IPS DF 6.9 (cell line): ENCODE data around the gene DPY19L2.
"Not testable (repeated sequence)": the region's sequence is repeated elsewhere in the genome, so short reads cannot be mapped to it uniquely, and the experiment has no call there.

Source experiments
- DNase-seq: peaks from one replicate; pipeline ENCODE4 v3.0.0-alpha.2; 2013; ENCODE audit warnings: low read depth, low spot score
- H3K27ac ChIP-seq: one replicate; pipeline ENCODE4 v1.5.1; 2013; ENCODE audit warnings: low read length, control low read depth
- H3K27me3 ChIP-seq: 2 replicates; pipeline ENCODE4 v1.6.1; 2013; ENCODE audit warnings: mild to moderate bottlenecking, low read length; ENCODE audit not compliant: control insufficient read depth, insufficient read depth
- H3K36me3 ChIP-seq: 2 replicates; pipeline ENCODE4 v1.6.1; 2013; ENCODE audit warnings: low read length; ENCODE audit not compliant: control insufficient read depth, insufficient read depth
- H3K4me1 ChIP-seq: 2 replicates; pipeline ENCODE4 v1.6.1; 2013; ENCODE audit warnings: low read length; ENCODE audit not compliant: control insufficient read depth, insufficient read depth
- H3K4me3 ChIP-seq: 2 replicates; pipeline ENCODE4 v1.5.1; 2013; ENCODE audit warnings: mild to moderate bottlenecking, low read length
- H3K9me3 ChIP-seq: 2 replicates; pipeline ENCODE4 v1.6.1; 2013; ENCODE audit warnings: low read length, inconsistent platforms; ENCODE audit not compliant: control insufficient read depth, insufficient read depth
- WGBS: extraction: QIAGEN DNeasy Blood & Tissue Kit; methylation state at CpG from one replicate; pipeline ENCODE4 v1.1.7; 2013; ENCODE audit warnings: mixed read lengths, missing lambda C conversion rate; ENCODE audit not compliant: insufficient read length, insufficient coverage; 5-methylcytosine and 5-hydroxymethylcytosine counted together

Gene DPY19L2

GRCh38 chr12:63668028-63668799, at the start of gene DPY19L2:
TSS of gene DPY19L2 (minus strand) at chr12:63668493. CDS start at chr12:63668393, 100 bp downstream.
- no CpG with 5 or more reads among the region's 56 CpGs for WGBS
- Histone ChIP-seq H3K36me3 (no peaks in the 10 kb centered on the region), H3K4me3 (peak within 1 kb of the TSS; percentile 59; the same call in 1 of the 2 replicates), H3K9me3 (no peaks in the 10 kb centered on the region), H3K4me1 (no peaks in the 10 kb centered on the region), H3K27me3 (no peaks in the 10 kb centered on the region), H3K27ac (no peak within 1 kb of the TSS)
- DNase-seq, result peak; percentile 43

GRCh38 chr12:63716891-63717290, 48.6 kb upstream of the DPY19L2 start:
- not testable (repeated sequence) for H3K4me1 ChIP-seq, H3K4me3 ChIP-seq, H3K9me3 ChIP-seq, H3K36me3 ChIP-seq, H3K27me3 ChIP-seq, DNase-seq, H3K27ac ChIP-seq
- WGBS, result no CpG with 5 or more reads among the region's 4 CpGs

- H3K27ac ChIP-seq, result not testable (repeated sequence)
- no CpG with 5 or more reads among the region's 3 CpGs for WGBS
Measured at GRCh38 chr12:63715107-63715625, 46.9 kb upstream of the DPY19L2 start.

GRCh38 chr12:63714409-63714808, 46.1 kb upstream of the DPY19L2 start:
- not testable (repeated sequence) for H3K27ac ChIP-seq, H3K27me3 ChIP-seq, H3K4me1 ChIP-seq, DNase-seq, H3K9me3 ChIP-seq, H3K4me3 ChIP-seq, H3K36me3 ChIP-seq
- no CpG with 5 or more reads among the region's 1 CpG for WGBS

More at GRCh38 chr12:63715107-63715625, 46.9 kb upstream of the DPY19L2 start:
- H3K36me3 ChIP-seq, DNase-seq, H3K4me3 ChIP-seq, H3K27me3 ChIP-seq, H3K4me1 ChIP-seq, H3K9me3 ChIP-seq: not testable (repeated sequence)

DNA sequence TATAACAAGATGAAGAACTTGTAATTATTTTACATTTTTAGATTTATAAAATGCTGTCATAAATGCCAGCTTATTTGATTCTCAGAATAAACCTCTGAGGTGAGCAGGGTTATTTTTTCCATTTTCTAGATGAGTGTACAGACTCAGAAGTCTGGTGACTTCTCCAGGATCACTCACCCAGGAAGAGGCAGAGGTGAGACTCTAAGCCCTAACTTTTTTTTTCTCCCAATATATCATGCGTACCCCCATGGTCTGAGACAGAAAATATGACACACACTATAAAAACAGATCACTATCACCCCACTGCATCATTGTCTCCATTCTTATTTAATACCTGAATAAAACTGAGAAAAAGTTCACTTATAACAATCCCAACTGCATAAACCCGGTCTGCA, 45.4 kb upstream of the DPY19L2 start:
- not testable (repeated sequence) for H3K9me3 ChIP-seq, H3K27me3 ChIP-seq, DNase-seq, H3K36me3 ChIP-seq, H3K4me3 ChIP-seq, H3K4me1 ChIP-seq, H3K27ac ChIP-seq
- WGBS, result no CpG with 5 or more reads among the region's 2 CpGs

DNA sequence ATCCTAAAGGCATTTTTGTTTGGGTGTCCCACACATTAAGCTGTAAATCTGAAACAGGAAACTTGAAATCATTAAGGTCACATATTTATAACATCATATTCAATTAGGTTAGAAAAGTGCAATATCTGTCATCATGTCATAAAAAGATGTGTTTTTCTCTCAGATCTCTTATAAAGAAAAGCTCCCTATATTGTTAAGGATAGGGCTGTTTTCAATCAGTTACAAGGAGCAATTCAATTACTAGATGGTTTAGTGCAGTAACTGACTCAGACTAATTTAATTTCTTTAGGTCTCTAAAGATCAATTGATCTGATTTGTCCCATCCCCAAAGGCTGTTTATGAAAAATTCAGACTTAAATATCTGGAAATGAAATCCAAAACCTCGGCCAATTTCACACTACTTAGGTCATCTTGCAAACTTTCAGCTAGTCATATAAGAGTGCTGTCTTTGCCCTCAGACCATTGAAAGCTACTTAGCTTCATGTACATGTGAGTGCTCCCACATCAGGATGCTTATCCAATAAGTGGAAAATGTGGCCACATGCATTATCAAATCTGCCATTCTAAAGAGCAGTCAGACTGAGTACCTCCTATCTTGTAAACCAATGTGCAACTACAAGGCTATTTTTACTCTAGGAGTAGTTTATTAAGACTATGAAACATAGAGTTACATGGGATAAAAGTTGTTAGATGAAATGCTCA, 44.8 kb upstream of the DPY19L2 start:
- not testable (repeated sequence) for H3K4me1 ChIP-seq, H3K9me3 ChIP-seq, H3K4me3 ChIP-seq, H3K36me3 ChIP-seq, H3K27me3 ChIP-seq, DNase-seq, H3K27ac ChIP-seq
- WGBS, result no CpG with 5 or more reads among the region's 1 CpG

DNA sequence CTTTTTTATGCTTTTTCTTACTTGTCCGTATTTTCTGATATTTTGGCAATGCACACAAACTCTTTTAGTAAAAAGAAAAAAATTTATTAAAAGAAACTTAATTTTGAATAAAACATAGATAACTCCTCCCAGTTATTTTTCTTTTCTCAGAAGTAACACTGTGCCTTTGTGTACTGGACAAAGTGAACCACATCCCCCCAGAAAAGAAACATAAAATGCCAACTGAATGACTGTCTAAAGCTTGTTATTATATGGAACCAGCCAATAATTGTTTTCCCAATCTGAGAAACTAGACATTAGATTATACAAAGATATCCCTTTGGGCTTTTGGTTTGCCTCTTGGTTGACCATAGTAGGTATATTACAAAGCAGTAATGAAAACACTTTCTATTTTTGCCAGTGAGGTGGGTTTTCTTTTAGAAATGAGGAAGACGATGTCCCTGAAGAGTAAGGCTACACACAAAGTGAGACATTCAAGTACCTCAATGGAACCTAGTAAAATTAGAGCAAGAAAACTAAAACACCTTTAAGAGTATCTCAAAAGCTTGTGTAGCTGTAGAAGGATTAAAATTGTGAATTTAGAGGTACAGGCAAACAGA, 44.2 kb upstream of the DPY19L2 start:
- H3K27me3 ChIP-seq, H3K36me3 ChIP-seq, H3K9me3 ChIP-seq, H3K27ac ChIP-seq, H3K4me1 ChIP-seq, DNase-seq, H3K4me3 ChIP-seq: not testable (repeated sequence)
- WGBS, result no CpG with 5 or more reads among the region's 2 CpGs

DNA sequence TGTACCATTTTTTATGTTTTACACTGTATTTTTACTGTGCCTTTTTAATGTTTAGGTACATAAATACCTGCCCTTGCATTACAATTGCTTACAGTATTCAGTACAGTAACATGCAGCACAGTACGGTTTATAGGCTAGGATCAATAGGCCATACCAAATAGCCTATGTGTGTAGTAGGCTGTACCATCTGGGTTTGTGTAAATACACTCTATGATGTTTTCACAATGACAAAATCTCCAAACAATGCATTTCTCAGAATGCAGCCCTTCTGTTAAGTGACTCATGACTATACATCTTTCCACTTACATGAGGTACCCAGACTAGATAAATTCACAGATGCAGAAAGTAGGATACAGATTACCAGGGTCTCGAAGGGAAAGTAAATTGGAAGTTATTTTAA, 43.0 kb upstream of the DPY19L2 start:
- WGBS, result no CpG with 5 or more reads among the region's 2 CpGs
- not testable (repeated sequence) for H3K4me3 ChIP-seq

GRCh38 chr12:63706336-63706735, 38.0 kb upstream of the DPY19L2 start:
- Histone ChIP-seq H3K4me1 (no peaks in the 10 kb centered on the region), H3K36me3 (no peaks in the 10 kb centered on the region), H3K27ac (no peak overlapping the region), H3K27me3 (no peaks in the 10 kb centered on the region), H3K4me3 (no peak overlapping the region), H3K9me3 (no peaks in the 10 kb centered on the region)
- DNase-seq, result no peak
- no CpG with 5 or more reads among the region's 3 CpGs for WGBS

More for the DNA sequence above, 43.0 kb upstream of the DPY19L2 start:
- H3K27me3 ChIP-seq, H3K36me3 ChIP-seq, DNase-seq, H3K4me1 ChIP-seq, H3K9me3 ChIP-seq, H3K27ac ChIP-seq: not testable (repeated sequence)

GRCh38 chr12:63699678-63700382, 31.5 kb upstream of the DPY19L2 start:
- not testable (repeated sequence) for H3K27ac ChIP-seq, H3K4me1 ChIP-seq, DNase-seq, H3K27me3 ChIP-seq, H3K9me3 ChIP-seq, H3K4me3 ChIP-seq, H3K36me3 ChIP-seq
- WGBS, result no CpG with 5 or more reads among the region's 3 CpGs
